HepG2 (cell line): ENCODE data around the gene TMCC1. TPM values are rescaled to one million over a fixed set of nuclear protein-coding genes. Genes with fewer than 3 reads are reported as not detected.

Experiments
- CBX2 ChIP-seq, 2 experiments: fragments of 200-600 bp in 1 of 2; sonication (generic); formaldehyde crosslinking in 1 of 2; IDR thresholded peaks; 2 replicates each; pipeline versions ENCODE4 v1.7.0 to v1.8.1; 2018 to 2022; ENCODE audit warnings: low read depth in 2 of 2, low read length in 1 of 2, mild to moderate bottlenecking in 1 of 2, missing genetic modification reagents in 1 of 2
- CHD4 ChIP-seq: fragments of 200-600 bp; sonication (generic); IDR thresholded peaks from 2 replicates; pipeline ENCODE4 v1.7.0; 2017; ENCODE audit warnings: mild to moderate bottlenecking, low read length, borderline replicate concordance
- GPN1 ChIP-seq: sonication (generic); formaldehyde crosslinking; IDR thresholded peaks from 2 replicates; pipeline ENCODE4 v1.5.1; 2020; ENCODE audit warnings: missing genetic modification reagents, borderline replicate concordance
- HCFC1 ChIP-seq: fragments of 150-350 bp; IDR thresholded peaks from 2 replicates; pipeline ENCODE4 v1.6.1; 2014; ENCODE audit warnings: low read depth, low read length
- HNRNPUL1 ChIP-seq: fragments of 200-400 bp; formaldehyde crosslinking; IDR thresholded peaks from 2 replicates; pipeline ENCODE4 v1.6.1; 2017; ENCODE audit warnings: low read depth, mild to moderate bottlenecking, low read length, moderate library complexity
- ISL2 ChIP-seq: sonication (generic); formaldehyde crosslinking; IDR thresholded peaks from 2 replicates; pipeline ENCODE4 v1.5.0; 2020; ENCODE audit warnings: missing genetic modification reagents
- KLF16 ChIP-seq, 2 experiments: sonication (generic) in 1 of 2; formaldehyde crosslinking in 1 of 2; IDR thresholded peaks; 2 replicates each; pipeline versions ENCODE4 v1.6.1 to v1.8.0; 2016 to 2023; ENCODE audit warnings: missing genetic modification reagents in 2 of 2, missing compliant biosample characterization in 1 of 2
- NFE2L1 ChIP-seq: sonication (generic); formaldehyde crosslinking; IDR thresholded peaks from 2 replicates; pipeline ENCODE4 v1.4.0; 2020; ENCODE audit warnings: missing genetic modification reagents, mild to moderate bottlenecking, borderline replicate concordance
- PITX1 ChIP-seq: sonication (generic); formaldehyde crosslinking; IDR thresholded peaks from 2 replicates; pipeline ENCODE4 v1.5.1; 2020; ENCODE audit warnings: mild to moderate bottlenecking, missing genetic modification reagents
- POLR2G ChIP-seq: fragments of 200-400 bp; formaldehyde crosslinking; IDR thresholded peaks from 2 replicates; pipeline ENCODE4 v1.6.1; 2018; ENCODE audit warnings: mild to moderate bottlenecking, low read depth, low read length, moderate library complexity
- REXO4 ChIP-seq: sonication (generic); formaldehyde crosslinking; IDR thresholded peaks from 2 replicates; pipeline ENCODE4 v1.8.0; 2022; ENCODE audit warnings: missing genetic modification reagents, mild to moderate bottlenecking, borderline replicate concordance
- SOX5 ChIP-seq: IDR thresholded peaks from 2 replicates; pipeline ENCODE4 v1.6.1; 2016; ENCODE audit warnings: borderline replicate concordance
- SRSF4 ChIP-seq: fragments of 200-400 bp; formaldehyde crosslinking; IDR thresholded peaks from one replicate; pipeline ENCODE4 v1.6.1; 2018; ENCODE audit warnings: mild to moderate bottlenecking, low read depth, low read length, moderate library complexity; ENCODE audit not compliant: poor library complexity, severe bottlenecking
- SUZ12 ChIP-seq: fragments of 150-350 bp; IDR thresholded peaks from 2 replicates; pipeline ENCODE4 v1.6.1; 2014; ENCODE audit warnings: low read depth, low read length
- ZMAT3 ChIP-seq: sonication (generic); formaldehyde crosslinking; conservative IDR thresholded peaks from 2 replicates; pipeline ENCODE4 v1.7.0; 2021; ENCODE audit warnings: missing genetic modification reagents
- ZNF160 ChIP-seq: sonication (generic); formaldehyde crosslinking; IDR thresholded peaks from 2 replicates; pipeline ENCODE4 v1.8.0; 2022; ENCODE audit warnings: mild to moderate bottlenecking, inconsistent platforms, missing genetic modification reagents
- ZNF234 ChIP-seq: sonication (generic); formaldehyde crosslinking; conservative IDR thresholded peaks from 2 replicates; pipeline ENCODE4 v1.5.1; 2020; ENCODE audit warnings: mild to moderate bottlenecking, missing genetic modification reagents
- ZNF24 ChIP-seq: fragments of 450-650 bp; IDR thresholded peaks from 2 replicates; pipeline ENCODE4 v1.6.1; 2017; ENCODE audit warnings: antibody characterized with exemption, mild to moderate bottlenecking
- ZNF260 ChIP-seq: sonication (generic); formaldehyde crosslinking; IDR thresholded peaks from 2 replicates; pipeline ENCODE4 v1.4.0; 2020; ENCODE audit warnings: missing genetic modification reagents, low read depth, mild to moderate bottlenecking, borderline replicate concordance
- ZNF577 ChIP-seq: sonication (generic); formaldehyde crosslinking; IDR thresholded peaks from 2 replicates; pipeline ENCODE4 v1.4.0; 2020; ENCODE audit warnings: mild to moderate bottlenecking, low read depth, missing genetic modification reagents, borderline replicate concordance
- ZNF629 ChIP-seq: sonication (generic); formaldehyde crosslinking; conservative IDR thresholded peaks from 2 replicates; pipeline ENCODE4 v1.5.0; 2020; ENCODE audit warnings: missing genetic modification reagents
- ZNF644 ChIP-seq: IDR thresholded peaks from 2 replicates; pipeline ENCODE4 v1.6.1; 2016; ENCODE audit warnings: low read depth
- ZNF737 ChIP-seq: sonication (generic); formaldehyde crosslinking; IDR thresholded peaks from 2 replicates; pipeline ENCODE4 v1.5.0; 2020; ENCODE audit warnings: missing genetic modification reagents, mild to moderate bottlenecking, borderline replicate concordance
- ZSCAN20 ChIP-seq: sonication (generic); formaldehyde crosslinking; IDR thresholded peaks from 2 replicates; pipeline ENCODE4 v1.4.0; 2020; ENCODE audit warnings: missing genetic modification reagents, mild to moderate bottlenecking, borderline replicate concordance
- polyA plus RNA-seq, 8 experiments: library from polyadenylated mRNA; depleted of rRNA in 3 of 8; stranded (reverse) in 7 of 8; unstranded in 1 of 8; fragments of >200 nt; fragmentation: Illumina TruSeq in 4 of 8; extraction: Trizol in 4 of 8; gene quantifications; 2 replicates each; pipeline versions ENCODE4 v1.2.1 to v1.2.3, GENCODE V29; 2011 to 2016; ENCODE audit warnings: low read depth in 4 of 8, missing spikeins in 1 of 8, mixed read lengths in 1 of 8; ENCODE audit not compliant: insufficient read depth in 1 of 8
- total RNA-seq, 5 experiments: library from RNA; depleted of rRNA; stranded (reverse); fragments of >200 nt; fragmentation: Illumina TruSeq; extraction: Trizol; gene quantifications; 2 replicates each; pipeline ENCODE4 v1.2.3, GENCODE V29; 2016; ENCODE audit warnings: low read depth in 1 of 5
- TF ChIP-seq, protein P1 (sequence below): sonication (generic); formaldehyde crosslinking; IDR thresholded peaks from 2 replicates; pipeline ENCODE4 v1.4.0; 2020; ENCODE audit warnings: mild to moderate bottlenecking, missing genetic modification reagents
- TF ChIP-seq, protein P2 (sequence below): sonication (generic); formaldehyde crosslinking; IDR thresholded peaks from 2 replicates; pipeline ENCODE4 v1.8.1; 2023; ENCODE audit warnings: mild to moderate bottlenecking, missing genetic modification reagents
- TF ChIP-seq, protein P3 (sequence below): sonication (generic); formaldehyde crosslinking; IDR thresholded peaks from 2 replicates; pipeline ENCODE4 v1.5.1; 2020; ENCODE audit warnings: missing genetic modification reagents, mild to moderate bottlenecking, borderline replicate concordance

Gene TMCC1
- total and polyA plus RNA-seq, 2 of the 13 experiments (the other 11 are each of a cell fraction or from before 2014, with no cell fraction given): 12.1 to 264 TPM

DNA sequence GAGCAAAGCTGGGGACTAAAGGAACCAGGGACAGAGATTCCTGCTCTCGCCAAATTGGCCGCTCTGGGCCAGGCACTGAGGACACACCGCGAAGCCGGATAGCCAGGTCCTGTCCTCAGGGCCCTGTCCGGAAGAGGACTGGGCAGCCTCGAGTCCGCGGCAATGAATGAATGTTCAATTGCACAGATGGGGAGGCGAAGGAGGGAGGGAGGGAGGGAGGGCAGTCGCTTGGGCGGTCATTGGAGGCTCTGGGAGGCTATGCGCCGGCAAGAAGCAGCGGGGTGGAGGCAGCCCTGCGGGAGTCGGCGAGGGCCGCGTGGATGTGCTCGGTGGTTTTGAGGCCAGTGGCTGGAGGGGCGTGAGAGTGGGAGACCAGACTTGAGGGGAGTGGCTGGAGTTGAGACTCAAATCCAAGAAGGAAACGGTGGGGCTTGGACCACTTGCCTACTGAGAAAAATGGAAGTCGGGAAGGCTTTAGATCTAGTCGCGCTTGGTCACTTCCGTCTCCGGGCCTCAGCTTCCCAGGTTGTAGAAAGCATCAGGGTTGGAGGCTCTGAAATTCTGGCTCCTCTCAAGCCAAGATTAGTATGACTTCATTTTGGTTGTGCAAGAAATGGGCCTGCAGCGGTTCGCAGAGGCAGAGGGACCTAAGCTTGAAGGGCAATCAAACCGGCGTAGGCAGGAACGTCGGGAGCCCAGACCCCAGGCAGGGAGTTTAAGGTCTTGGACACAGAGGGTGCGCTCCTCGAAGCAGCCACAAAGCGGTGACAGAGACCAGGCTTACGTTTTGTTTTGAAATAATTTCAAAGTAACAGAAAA lies 266.0 kb downstream of the TMCC1 start (continued):
- TF ChIP-seq, protein P1, sequence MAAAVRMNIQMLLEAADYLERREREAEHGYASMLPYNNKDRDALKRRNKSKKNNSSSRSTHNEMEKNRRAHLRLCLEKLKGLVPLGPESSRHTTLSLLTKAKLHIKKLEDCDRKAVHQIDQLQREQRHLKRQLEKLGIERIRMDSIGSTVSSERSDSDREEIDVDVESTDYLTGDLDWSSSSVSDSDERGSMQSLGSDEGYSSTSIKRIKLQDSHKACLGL (CRISPR knock-in tag): no peak
- TF ChIP-seq CHD4 (no peak), GPN1 (CRISPR knock-in tag) (no peak; the same call in 1 of the 2 replicates), ISL2 (CRISPR knock-in tag) (no peak), ZNF160 (CRISPR knock-in tag) (no peak), POLR2G (peak; percentile 79), KLF16 (CRISPR knock-in tag; IDR thresholded peaks at IDR 0.05) (no peak), SUZ12 (no peak), HCFC1 (no peak), ZSCAN20 (no peak), NFE2L1 (CRISPR knock-in tag) (no peak), HNRNPUL1 (no peak), ZNF577 (no peak), ZNF260 (CRISPR knock-in tag) (no peak), ZNF737 (no peak), SRSF4 (no peak), ZNF629 (CRISPR knock-in tag) (peak; percentile 40; the same call in 1 of the 2 replicates), PITX1 (CRISPR knock-in tag) (peak; percentile 44; the same call in 1 of the 2 replicates), REXO4 (CRISPR knock-in tag) (no peak), CBX2 (IDR thresholded peaks at IDR 0.05; ENCODE audit: low read depth, low read length) (no peak), CBX2 (CRISPR knock-in tag; IDR thresholded peaks at IDR 0.05; ENCODE audit: low read depth) (no peak), ZNF644 (CRISPR knock-in tag) (no peak), ZMAT3 (CRISPR knock-in tag) (0 out of 2 replicates have a peak, but pooled peaks have one; percentile 37), ZNF24 (no peak), SOX5 (CRISPR knock-in tag) (no peak; the same call in 1 of the 2 replicates), ZNF234 (CRISPR knock-in tag) (no peak)
- TF ChIP-seq, protein P2, sequence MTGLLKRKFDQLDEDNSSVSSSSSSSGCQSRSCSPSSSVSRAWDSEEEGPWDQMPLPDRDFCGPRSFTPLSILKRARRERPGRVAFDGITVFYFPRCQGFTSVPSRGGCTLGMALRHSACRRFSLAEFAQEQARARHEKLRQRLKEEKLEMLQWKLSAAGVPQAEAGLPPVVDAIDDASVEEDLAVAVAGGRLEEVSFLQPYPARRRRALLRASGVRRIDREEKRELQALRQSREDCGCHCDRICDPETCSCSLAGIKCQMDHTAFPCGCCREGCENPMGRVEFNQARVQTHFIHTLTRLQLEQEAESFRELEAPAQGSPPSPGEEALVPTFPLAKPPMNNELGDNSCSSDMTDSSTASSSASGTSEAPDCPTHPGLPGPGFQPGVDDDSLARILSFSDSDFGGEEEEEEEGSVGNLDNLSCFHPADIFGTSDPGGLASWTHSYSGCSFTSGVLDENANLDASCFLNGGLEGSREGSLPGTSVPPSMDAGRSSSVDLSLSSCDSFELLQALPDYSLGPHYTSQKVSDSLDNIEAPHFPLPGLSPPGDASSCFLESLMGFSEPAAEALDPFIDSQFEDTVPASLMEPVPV (CRISPR knock-in tag): no peak
- TF ChIP-seq, protein P3, sequence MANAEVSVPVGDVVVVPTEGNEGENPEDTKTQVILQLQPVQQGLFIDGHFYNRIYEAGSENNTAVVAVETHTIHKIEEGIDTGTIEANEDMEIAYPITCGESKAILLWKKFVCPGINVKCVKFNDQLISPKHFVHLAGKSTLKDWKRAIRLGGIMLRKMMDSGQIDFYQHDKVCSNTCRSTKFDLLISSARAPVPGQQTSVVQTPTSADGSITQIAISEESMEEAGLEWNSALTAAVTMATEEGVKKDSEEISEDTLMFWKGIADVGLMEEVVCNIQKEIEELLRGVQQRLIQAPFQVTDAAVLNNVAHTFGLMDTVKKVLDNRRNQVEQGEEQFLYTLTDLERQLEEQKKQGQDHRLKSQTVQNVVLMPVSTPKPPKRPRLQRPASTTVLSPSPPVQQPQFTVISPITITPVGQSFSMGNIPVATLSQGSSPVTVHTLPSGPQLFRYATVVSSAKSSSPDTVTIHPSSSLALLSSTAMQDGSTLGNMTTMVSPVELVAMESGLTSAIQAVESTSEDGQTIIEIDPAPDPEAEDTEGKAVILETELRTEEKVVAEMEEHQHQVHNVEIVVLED (CRISPR knock-in tag): peak; percentile 34; the same call in 1 of the 2 replicates
